ENCODE results near the gene ZNF419.
"Not testable (repeated sequence)": the region's sequence is repeated elsewhere in the genome, so short reads cannot be mapped to it uniquely, and the experiment has no call there.

Gene ZNF419

GRCh38 chr19:57487477-57488298, at the start of gene ZNF419:
Gene ZNF419 (plus strand): TSS chr19:57487750. CDS start chr19:57487951, 201 bp downstream.
- peak; percentile 77 for DNase-seq

DNA sequence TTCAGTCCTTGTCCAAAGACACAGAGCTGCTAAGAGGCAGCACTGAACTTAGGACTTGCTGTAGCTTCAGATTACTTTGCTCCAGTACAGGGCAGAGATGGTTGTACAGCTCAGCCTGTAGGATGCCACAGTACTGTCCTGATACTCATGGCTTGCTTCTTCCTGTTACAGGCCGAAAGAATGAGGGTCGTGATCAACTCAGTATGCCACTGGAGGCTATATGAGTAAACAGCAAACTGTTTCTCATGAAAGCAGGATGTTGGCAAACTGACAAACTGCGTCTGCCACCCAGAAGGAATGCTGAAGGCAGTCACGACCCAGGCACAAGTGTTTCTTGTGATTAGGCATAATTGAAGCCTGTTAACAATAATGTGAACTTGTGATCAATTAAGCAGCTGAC, 49.6 kb upstream of the ZNF419 start:
- DNase-seq: no peak

- no peak for DNase-seq
Observed at GRCh38 chr19:57438925-57439324, 48.6 kb upstream of the ZNF419 start.

DNA sequence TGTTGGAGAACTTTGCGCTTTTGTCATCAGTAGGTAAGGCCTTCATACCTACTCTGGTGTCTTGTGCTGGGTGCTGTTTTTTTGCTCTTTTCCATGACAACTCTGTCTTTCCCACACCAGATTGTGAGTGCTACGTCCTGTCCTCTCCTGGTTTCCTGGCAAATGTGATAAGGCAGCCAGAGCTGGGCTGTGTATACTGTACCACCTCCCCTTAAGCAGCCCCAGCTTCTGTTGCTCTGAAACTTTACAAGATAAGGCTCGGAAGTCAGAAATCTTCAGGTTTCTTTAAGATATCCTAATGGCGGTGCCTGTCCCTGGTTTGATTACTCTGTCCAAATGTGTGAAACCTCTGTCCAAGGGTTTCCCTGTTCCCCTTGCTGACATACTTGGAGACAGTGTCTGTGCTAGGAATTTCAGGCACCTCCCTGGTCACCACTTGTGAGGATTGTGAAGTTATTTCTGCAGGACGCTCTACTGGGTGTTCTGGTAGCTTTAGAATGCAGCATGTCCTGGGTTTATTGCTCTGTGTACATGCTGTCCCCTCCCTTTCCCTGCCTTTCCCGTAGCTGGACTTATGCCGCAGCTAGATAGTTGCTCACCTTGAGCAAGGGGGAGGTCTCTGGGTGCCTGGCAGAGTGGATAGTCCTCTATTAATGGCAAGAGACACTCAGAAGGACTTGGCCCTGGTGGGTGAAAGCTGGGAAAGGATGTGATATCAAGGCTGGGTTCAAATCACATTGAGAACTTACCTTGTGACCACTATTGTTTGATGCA, 45.4 kb upstream of the ZNF419 start:
- no peak for DNase-seq

DNA sequence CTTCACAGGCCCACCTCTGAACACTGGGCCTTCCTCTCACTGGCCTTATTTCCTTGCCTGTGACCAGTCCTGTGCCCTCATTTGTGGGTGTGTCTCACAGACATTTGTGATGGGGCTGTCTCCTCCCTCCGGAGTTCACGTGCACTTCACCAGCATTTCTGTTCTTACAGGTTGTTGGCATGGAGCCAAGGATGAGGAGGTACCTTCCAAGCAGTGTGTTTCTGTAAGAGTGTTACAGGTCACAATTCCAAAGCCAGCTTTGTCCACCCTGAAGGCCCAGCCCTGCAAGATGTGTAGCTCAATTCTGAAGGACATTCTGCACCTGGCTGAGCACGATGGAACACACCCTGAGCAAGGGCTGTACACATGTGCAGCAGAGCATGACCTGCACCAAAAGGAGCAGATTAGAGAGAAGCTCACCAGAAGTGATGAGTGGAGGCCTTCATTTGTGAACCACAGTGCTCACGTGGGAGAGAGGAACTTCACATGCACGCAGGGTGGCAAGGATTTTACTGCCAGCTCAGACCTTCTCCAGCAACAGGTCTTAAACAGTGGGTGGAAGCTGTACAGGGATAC, 44.3 kb upstream of the ZNF419 start:
- DNase-seq: no peak

GRCh38 chr19:57452307-57452706, 35.2 kb upstream of the ZNF419 start:
- DNase-seq: no peak

- no peak for DNase-seq
Observed at GRCh38 chr19:57465680-57466381, 21.7 kb upstream of the ZNF419 start.

GRCh38 chr19:57466489-57466888, 21.1 kb upstream of the ZNF419 start:
- no peak for DNase-seq

DNA sequence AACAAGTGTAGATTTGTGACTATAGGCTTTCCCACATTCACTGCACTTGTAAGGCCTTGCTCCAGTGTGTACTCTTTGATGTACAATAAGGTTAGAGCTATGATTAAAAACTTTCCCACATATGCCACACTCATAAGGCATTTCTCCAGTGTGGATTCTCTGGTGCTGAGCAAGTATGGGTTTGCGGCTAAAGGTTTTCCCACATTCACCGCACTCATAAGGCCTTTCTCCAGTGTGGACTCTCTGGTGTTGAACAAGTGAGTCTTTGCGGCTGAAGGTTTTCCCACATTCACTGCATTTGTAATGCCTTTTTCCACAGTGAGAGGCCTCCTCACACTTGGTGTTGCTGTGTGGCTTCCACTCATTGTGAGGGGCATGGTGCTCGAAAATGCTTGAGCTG, 13.9 kb upstream of the ZNF419 start:
- DNase-seq: no peak

- DNase-seq: peak; percentile 96
Observed at GRCh38 chr19:57477191-57478008, 10.2 kb upstream of the ZNF419 start, which contains the start of gene ZNF772. Gene ZNF772 (minus strand): TSS chr19:57477566. CDS start chr19:57477309, 257 bp downstream.

- not testable (repeated sequence) for DNase-seq
Observed at GRCh38 chr19:57488299-57488644, 722 bp downstream of the ZNF419 start.

- not testable (repeated sequence) for DNase-seq
Observed at GRCh38 chr19:57499332-57499679, 11.8 kb downstream of the ZNF419 start.

- DNase-seq: peak; percentile 55
Observed at GRCh38 chr19:57499680-57500395, 12.3 kb downstream of the ZNF419 start, which contains the start of gene ZNF773. Gene ZNF773 (plus strand): TSS chr19:57499938. CDS start chr19:57500081, 143 bp downstream.

- DNase-seq: not testable (repeated sequence)
Observed at GRCh38 chr19:57500400-57500799, 12.8 kb downstream of the ZNF419 start.

DNA sequence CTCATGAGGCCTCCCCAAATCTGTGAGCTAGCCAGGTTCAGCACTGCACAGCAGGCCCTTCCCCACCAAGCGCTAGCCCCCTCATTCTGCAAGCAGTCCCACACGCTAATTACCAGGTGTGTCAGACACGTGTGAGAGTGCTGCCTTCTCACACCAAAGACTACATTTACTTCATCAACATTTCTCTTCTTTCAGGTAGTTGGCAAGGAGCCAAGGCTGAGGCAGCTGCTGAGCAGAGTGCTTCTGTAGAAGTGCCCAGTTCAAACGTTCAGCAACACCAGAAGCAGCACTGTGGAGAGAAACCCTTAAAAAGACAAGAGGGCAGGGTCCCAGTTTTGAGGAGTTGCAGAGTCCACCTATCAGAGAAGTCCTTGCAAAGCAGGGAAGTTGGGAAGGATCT, 18.6 kb downstream of the ZNF419 start:
- no peak for DNase-seq

- no peak for DNase-seq
Observed at GRCh38 chr19:57511484-57511883, 23.9 kb downstream of the ZNF419 start.

DNA sequence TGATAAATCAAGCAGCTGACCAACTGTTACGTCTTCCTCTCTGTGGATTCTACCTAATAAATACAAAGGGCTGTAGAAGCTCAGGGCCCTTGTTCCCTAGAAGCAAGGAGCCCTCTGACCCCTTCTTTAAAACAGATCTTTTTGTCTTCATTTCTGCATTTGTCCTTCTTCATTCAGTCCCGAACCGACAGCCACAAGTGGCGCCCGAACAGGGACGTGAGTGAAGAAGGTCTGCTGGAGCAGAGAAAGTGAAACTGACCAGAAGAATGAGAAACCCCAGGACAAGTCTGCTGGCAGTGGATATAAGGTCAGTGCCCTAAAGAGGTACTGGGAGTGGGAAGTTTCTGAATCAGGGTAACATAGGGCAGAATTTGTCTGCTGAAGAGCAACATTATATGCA, 25.3 kb downstream of the ZNF419 start:
- DNase-seq: no peak

- peak; percentile 18 for DNase-seq
Observed at GRCh38 chr19:57515255-57515654, 27.7 kb downstream of the ZNF419 start.

DNA sequence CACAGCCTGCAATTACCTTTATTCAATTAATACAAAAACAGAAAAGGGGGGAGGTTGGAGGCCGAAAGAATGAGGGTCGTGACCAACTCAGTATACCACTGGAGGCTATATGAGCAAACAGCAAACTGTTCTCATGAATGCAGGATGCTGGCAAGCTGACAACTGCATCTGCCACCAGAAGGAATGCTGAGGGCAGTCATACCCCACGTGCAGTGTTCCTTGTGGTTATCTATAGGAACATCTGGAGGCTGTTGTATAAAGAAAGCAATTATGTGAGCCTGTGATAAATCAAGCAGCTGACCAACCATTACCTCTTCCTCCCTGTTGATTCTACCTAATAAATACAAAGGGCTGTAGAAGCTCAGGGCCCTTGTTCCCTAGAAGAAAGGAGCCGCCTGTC, 30.5 kb downstream of the ZNF419 start:
- not testable (repeated sequence) for DNase-seq

DNA sequence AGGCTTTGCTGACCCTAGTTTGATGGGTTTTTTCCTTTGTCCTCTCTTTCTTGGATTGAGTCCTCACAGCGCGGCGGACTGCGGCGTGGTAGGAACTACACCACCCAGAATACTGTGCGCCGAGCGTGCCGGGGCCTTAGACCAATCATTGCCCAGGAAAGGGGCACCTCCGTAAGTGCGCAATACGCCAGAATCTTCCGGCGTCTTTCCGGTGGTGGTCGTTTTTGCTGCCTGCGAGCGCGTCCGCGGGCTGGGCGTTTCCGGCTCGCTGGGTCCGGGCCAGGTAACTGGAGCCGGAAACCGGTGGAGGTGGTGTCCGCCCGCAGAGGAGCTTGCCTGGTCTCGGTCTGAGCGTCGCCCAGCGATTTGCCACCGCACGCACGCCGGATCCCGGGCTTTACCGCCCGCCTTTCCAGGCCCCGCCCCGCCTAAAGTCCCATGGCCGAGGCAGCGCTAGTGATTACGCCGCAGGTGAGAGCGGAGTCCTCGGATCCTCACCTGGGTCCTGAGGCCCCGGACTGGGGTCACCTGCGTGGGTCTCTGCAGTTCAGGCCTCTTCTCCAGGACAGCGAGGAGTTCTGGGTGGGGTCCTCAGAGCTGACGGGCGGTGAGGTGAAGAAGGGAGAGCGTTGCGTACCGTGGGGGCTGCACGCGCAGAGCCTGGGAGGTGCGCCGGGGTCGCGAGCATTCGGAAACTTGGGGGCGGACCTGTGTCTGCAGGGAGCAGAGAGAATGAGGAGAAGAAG, 39.8 kb downstream of the ZNF419 start, which contains the start of gene ZNF549:
ZNF549 (plus strand) TSS at position 221 of the 746 bp plus-strand sequence; CDS start at position 439, 218 bp downstream.
- DNase-seq: peak; percentile 39

All from NCI-H1694 (cell line).